ENCODE data around the gene C9orf78.

C9orf78 gene

DNA sequence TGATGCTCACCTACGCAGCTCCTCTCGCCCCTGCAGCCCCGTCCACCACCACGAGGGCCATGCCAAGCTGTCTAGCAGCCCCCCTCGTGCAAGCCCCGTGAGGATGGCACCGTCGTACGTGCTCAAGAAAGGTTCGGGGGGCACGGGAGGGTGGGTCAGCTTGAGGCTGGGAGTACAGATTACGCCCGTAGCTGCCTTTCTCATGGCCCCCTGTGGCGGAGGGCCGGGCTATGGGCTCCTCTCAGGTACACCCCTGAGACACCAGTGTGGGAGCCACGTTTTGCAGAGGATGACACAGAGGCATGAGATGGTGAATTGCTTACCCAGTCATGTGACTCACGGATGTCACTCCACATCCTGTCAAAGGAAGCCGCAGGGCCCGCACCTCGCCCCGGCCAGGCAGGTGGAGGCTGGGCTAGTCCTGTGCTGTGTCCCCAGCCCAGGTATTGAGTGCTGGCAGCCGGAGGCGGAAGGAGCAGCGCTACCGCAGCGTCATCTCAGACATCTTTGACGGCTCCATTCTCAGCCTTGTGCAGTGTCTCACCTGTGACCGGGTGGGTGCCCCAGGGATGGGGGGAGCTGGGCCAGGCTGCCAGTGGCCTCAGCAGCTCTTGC, 33.9 kb upstream of the C9orf78 start:
- TF ChIP-seq, protein P1, sequence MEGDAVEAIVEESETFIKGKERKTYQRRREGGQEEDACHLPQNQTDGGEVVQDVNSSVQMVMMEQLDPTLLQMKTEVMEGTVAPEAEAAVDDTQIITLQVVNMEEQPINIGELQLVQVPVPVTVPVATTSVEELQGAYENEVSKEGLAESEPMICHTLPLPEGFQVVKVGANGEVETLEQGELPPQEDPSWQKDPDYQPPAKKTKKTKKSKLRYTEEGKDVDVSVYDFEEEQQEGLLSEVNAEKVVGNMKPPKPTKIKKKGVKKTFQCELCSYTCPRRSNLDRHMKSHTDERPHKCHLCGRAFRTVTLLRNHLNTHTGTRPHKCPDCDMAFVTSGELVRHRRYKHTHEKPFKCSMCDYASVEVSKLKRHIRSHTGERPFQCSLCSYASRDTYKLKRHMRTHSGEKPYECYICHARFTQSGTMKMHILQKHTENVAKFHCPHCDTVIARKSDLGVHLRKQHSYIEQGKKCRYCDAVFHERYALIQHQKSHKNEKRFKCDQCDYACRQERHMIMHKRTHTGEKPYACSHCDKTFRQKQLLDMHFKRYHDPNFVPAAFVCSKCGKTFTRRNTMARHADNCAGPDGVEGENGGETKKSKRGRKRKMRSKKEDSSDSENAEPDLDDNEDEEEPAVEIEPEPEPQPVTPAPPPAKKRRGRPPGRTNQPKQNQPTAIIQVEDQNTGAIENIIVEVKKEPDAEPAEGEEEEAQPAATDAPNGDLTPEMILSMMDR (IDR thresholded peaks at IDR 0.05; ENCODE audit: unreplicated experiment in 3 of 3) = no peak
- H3K36me3 Mint-ChIP-seq (ENCODE audit: low read depth) = peaks cover 21% of the 10 kb centered on the region
- no peaks in the 10 kb centered on the region for H3K27me3 Mint-ChIP-seq (ENCODE audit: low read depth)
- H3K9me3 Mint-ChIP-seq = no peaks in the 10 kb centered on the region
- no peak overlapping the region for H3K27ac Mint-ChIP-seq
- peaks cover 3% of the 10 kb centered on the region for H3K4me1 Mint-ChIP-seq
- no peak overlapping the region for H3K4me3 Mint-ChIP-seq

DNA sequence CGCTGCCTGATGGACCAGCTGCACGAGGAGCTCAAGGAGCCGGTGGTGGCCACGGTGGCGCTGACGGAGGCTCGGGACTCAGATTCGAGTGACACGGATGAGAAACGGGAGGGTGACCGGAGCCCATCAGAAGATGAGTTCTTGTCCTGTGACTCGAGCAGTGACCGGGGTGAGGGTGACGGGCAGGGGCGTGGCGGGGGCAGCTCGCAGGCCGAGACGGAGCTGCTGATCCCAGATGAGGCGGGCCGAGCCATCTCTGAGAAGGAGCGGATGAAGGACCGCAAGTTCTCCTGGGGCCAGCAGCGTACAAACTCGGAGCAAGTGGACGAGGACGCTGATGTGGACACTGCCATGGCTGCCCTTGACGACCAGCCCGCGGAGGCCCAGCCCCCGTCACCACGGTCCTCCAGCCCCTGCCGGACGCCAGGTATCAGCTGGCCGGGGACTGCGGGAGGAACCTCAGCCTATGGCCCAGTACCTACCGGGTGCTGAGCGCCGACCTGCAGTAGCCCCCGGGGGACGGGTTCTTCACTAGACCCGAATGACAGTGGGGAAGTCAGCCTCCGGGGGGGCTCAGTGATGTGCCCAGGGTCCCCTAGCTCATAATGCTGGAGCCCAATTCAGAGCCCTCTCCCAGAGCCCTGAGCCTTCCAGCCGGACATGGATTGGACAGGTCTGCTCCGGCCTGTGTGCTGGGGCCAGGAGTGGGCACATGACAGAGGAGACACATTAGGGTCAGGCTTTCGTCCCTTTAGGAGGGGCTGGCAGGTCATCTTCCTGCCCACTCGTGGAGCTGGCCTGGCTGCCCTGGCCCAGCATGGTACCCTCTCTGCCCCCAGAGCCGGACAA, 33.2 kb upstream of the C9orf78 start:
- no peak overlapping the region for H3K27ac Mint-ChIP-seq
- H3K36me3 Mint-ChIP-seq (ENCODE audit: low read depth) = peaks cover 26% of the 10 kb centered on the region
- H3K27me3 Mint-ChIP-seq (ENCODE audit: low read depth) = peaks cover 5% of the 10 kb centered on the region
- TF ChIP-seq, protein P1 (IDR thresholded peaks at IDR 0.05; ENCODE audit: unreplicated experiment in 3 of 3) = no peak
- H3K9me3 Mint-ChIP-seq = no peaks in the 10 kb centered on the region
- no peaks in the 10 kb centered on the region for H3K4me1 Mint-ChIP-seq
- H3K4me3 Mint-ChIP-seq = no peak overlapping the region

DNA sequence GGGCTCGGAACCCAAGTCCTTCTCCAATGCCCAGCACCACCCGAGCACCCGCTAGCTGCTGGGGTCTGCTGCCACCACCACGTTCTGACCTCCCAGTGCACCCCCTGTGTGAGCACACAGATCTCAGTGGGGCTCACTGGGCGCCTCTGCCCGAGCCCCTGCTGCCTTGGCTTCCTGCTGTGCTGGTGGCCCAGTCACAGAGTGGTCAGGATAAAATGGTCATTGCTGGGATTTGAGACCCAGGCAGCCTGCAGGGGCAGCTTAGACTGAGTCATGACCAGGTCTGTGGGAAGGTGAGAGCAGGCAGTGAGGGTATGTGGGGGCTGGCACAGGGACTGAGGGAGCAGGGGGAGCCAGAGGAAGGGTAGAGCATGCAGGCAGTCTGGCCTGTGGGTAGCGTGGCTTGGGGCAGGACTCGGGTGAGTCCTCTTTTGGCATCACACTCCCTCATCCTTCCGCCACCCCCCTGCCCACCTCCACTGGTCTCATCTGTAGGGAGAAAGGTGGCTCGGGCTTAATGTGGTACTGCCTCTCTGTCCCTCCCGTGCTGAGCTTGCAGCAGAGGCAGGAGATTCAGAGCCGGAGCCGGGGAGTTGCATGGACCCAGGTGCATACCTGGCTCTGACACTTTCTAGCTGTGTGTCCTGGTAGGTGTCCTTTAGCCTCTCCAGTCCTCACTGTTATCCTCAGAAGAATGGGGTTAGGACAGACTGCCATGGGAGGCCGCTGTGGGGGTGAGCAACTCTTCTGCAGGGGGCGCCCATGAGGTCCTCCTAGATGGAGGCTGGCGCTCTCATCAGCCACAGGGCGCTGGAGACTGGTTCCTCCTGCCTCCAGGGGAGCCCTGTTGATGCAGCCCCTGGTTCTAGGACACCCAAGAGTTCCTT, 32.3 kb upstream of the C9orf78 start:
- Mint-ChIP-seq H3K9me3 (no peaks in the 10 kb centered on the region), H3K27ac (no peak overlapping the region), H3K4me3 (no peak overlapping the region), H3K4me1 (no peaks in the 10 kb centered on the region), H3K27me3 (ENCODE audit: low read depth) (peaks cover 5% of the 10 kb centered on the region), H3K36me3 (ENCODE audit: low read depth) (peaks cover 29% of the 10 kb centered on the region)
- TF ChIP-seq, protein P1 (IDR thresholded peaks at IDR 0.05; ENCODE audit: unreplicated experiment in 3 of 3) = no peak

DNA sequence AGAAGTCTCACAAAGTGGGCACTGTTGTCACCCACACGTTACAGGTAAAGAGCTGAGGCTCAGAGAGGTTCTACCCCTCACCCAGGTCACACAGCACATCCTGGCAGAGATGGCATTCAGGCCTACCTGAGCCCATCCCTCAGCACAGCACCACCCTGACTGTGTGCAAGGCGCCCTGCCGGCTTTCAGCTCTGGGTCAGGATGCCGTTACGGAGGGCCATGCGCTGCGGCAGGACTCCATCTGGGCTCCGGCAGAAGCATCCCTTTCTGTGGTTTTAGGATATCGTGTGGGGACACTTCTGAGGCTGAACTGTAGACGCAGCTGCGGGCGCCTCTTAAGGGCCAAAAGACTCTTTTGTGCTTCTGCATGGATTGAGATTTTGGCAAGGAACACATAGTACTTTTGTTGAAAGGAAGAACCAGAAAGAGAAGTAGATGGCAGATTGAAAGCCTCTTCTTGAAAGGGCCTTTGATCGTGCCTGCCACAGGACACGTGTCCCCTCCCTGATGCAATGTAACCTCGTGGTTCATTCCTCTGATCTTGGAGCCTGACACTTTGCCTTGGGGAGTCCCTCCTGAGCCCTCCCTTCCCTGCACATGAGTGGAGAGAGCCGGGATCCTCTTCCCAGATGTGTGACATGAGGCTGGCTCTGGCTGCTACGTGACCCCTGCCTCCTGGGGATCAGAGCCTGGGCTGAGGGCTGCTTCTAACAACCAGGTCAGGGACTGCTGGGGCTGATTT, 31.5 kb upstream of the C9orf78 start:
- no peak overlapping the region for H3K27ac Mint-ChIP-seq
- TF ChIP-seq, protein P1 (IDR thresholded peaks at IDR 0.05; ENCODE audit: unreplicated experiment in 3 of 3) = no peak
- H3K36me3 Mint-ChIP-seq (ENCODE audit: low read depth) = peaks cover 35% of the 10 kb centered on the region
- H3K27me3 Mint-ChIP-seq (ENCODE audit: low read depth) = peaks cover 5% of the 10 kb centered on the region
- no peaks in the 10 kb centered on the region for H3K9me3 Mint-ChIP-seq
- no peaks in the 10 kb centered on the region for H3K4me1 Mint-ChIP-seq
- no peak overlapping the region for H3K4me3 Mint-ChIP-seq

DNA sequence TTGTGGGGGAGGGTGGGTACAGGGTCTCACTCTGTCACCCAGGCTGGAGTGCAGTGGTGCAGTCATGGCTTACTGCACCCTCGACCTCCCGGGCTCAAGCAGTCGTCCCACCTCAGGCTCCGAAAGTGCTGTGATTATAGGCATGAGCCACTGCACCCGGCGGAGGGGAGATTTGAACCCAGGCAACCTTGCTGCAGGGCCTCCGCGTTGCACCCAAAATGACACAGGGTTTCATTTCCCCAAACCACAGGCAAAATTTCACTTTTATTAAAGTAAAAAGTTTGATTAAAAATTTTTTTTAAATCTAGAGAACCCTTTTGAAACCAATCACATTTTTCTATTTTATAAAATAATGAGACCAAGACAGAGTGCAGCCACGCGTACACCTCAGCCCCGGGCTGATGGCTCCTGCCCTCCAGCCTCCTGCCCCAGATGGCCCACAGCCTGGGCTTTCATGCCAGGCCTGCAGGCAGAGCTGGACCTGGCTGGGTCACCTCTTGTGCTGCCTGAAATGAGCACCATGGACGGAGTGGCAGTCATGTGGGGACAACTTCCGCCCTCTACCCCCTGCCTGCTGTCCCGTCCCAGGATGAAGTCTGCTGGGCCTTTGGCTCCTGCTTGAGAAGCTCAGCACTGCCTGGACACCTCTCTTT, 30.7 kb upstream of the C9orf78 start:
- peaks cover 36% of the 10 kb centered on the region for H3K36me3 Mint-ChIP-seq (ENCODE audit: low read depth)
- H3K27ac Mint-ChIP-seq = no peak overlapping the region
- no peak overlapping the region for H3K4me3 Mint-ChIP-seq
- H3K4me1 Mint-ChIP-seq = no peaks in the 10 kb centered on the region
- TF ChIP-seq, protein P1 (IDR thresholded peaks at IDR 0.05; ENCODE audit: unreplicated experiment in 3 of 3) = no peak
- H3K9me3 Mint-ChIP-seq = no peaks in the 10 kb centered on the region
- H3K27me3 Mint-ChIP-seq (ENCODE audit: low read depth) = peaks cover 5% of the 10 kb centered on the region

All from nephron (organoid).